GM19467 (cell line): ENCODE measurements around the gene FGFRL1.

ENCODE experiments used
- ATAC-seq: cut with Tn5 transposase; IDR thresholded peaks from one replicate; pipeline ENCODE4 v1.9.1; 2021; ENCODE audit warnings: mild to moderate bottlenecking, moderate library complexity; ENCODE audit not compliant: unreplicated experiment

The FGFRL1 gene, protein sequence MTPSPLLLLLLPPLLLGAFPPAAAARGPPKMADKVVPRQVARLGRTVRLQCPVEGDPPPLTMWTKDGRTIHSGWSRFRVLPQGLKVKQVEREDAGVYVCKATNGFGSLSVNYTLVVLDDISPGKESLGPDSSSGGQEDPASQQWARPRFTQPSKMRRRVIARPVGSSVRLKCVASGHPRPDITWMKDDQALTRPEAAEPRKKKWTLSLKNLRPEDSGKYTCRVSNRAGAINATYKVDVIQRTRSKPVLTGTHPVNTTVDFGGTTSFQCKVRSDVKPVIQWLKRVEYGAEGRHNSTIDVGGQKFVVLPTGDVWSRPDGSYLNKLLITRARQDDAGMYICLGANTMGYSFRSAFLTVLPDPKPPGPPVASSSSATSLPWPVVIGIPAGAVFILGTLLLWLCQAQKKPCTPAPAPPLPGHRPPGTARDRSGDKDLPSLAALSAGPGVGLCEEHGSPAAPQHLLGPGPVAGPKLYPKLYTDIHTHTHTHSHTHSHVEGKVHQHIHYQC

DNA sequence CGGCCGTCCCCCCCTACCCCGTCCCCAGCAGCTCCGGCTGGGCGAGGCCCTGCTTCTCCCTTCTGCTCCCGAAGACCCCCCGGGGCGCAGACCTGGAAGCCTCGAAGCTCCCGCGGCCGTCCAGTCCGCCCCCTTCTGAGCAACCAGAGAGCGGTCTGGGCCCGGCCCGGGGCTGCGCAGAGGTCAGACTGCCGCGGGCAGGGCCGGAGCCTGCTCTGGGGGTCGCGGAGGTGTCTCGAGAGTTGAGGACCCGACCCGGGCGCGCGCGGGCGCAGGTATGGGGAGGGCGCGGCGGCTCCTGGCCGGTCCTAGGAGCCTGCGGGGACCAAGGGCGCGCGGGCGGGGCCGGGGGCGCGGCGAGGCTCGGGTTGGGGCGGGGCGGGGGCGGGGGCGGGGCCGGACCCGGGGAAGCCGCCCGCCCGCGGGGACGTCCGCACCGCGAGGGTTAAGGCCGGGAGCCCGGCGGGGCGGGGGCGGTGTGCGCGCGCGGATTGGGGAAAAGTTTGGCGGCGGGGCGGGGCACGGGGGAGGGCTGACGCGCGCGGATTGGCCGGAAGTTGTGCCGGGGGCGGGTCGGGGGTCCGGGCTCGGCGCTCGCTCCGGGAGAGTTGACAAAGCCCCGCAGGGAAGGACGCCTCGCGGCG lies at the start of gene FGFRL1:
Gene FGFRL1, plus strand, starts transcription at position 605 of the 644 bp plus-strand sequence. CDS start 860 bp downstream, outside the sequence.
- peak; percentile 32 for ATAC-seq

DNA sequence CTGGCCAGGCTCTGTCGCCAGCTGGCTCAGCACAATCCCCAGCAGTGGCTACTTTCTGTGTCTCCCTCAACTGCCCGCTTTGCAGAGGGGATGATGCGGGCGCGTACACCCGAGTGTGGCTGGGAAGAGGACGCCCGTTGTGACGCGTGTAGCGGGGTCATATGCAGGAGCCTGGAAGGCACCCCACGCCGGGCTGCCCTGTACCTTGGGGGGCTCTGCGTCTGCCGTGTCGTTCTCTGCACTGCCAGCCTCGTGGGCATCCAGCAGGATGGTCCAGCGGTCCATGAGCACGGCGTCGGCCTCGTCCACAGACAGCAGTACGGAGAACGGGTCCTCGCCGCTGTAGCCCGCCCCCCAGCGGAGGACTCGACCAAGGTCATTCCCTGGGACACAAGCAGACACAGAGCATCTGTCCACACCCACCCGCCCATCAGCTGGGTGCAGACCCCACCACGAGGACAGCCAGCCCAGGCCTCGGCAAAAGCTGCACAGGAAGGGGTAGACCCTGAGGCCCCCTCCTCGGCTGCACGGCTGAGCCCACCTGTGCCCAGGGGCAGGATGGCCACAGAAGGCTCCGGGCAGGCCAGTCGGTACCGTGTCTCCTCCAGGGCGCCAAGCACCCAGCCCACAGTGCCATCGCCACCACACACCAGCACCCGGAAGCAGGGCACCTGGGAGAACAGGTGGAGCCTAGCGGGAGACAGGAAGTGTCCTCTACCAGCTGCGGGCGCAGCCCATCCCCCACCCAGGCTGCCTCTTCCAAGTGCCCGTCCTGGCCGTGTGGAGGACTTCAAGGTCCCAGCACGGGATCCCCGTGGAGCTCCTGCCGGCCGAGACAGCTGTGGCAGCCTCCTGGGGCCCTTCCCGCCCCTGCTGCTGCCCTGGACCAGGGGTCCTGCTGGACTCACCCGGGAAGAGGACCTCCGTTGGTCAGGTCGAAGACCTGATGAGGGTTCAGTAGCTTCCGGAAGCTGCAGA lies 48.9 kb upstream of the FGFRL1 start:
- no peak for ATAC-seq

DNA sequence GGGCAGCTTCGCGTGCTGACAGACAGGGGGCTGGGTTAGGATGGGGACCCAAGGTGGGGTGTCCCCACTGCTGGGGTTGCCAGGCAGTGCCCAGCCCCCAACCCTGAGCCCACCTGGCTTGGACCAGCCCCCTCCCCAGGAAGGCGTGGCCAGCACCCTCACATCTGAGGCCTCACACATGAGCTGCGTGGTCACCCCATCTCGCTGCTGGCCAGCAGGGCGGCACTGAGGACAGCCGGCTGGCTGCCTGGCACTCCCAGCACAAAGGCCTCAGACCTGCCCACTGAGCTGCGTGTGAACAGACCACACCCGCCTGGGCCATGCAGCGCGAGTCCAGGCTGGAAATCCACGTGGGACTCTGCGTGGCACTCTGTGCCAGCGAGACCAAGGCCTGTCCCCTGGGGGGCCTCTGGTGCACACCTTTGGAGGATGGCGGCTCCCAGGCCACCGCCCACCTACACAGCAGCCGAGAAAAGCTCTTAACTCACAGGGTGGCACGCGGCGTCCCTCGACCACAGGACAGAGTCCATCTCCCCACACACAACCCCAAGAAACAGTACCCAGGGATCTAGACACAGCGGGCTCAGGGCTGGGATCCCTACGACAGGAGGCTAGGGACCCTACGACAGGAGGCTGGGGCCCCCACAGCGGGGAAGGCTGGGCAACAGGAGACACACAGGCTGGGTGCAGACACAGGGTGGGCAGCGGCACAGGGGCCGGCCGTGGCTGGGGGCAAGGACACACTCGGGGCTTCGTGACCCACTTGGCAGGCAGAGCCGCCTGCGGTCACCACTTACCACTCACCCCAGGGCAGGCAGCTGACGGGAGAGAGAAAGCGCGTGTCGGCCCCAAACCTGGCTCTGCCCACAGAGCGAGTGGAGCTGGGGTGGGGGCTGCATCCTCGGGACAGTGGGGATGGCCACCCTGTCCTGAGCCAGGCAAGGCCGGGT lies 47.9 kb upstream of the FGFRL1 start:
- no peak for ATAC-seq

DNA sequence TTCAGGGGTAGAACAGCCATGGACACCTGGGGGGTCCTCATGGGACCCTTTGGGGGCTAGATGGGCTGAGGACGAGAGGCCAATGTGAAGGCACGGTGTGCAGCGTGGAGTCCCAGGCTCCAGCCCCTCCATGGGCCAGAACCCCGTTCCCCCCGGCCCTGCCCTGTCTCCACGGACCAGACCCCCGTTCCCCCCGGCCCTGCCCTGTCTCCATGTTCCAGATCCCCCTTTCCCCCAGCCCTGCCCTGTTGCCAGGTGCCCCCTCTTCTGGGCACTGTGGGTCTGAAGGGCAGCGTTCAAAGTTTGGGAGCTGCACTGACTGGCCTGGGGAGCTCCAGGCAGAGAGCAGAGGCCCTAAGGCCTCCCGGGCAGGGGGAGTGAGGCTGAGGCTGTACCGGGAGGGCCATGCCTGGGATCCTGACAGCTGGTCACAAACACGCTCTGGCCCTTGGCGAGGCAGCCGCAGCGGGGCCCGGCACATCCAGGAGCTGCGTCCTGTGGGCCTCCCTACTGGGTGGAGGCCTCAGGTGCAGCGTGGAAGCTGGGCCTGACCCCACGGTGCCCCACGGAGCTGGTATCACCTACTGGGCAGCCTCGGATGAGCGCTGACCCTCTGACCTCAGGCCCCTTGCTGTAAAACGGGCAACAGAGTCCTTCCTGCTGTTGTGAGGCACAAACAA lies 46.9 kb upstream of the FGFRL1 start:
- no peak for ATAC-seq

DNA sequence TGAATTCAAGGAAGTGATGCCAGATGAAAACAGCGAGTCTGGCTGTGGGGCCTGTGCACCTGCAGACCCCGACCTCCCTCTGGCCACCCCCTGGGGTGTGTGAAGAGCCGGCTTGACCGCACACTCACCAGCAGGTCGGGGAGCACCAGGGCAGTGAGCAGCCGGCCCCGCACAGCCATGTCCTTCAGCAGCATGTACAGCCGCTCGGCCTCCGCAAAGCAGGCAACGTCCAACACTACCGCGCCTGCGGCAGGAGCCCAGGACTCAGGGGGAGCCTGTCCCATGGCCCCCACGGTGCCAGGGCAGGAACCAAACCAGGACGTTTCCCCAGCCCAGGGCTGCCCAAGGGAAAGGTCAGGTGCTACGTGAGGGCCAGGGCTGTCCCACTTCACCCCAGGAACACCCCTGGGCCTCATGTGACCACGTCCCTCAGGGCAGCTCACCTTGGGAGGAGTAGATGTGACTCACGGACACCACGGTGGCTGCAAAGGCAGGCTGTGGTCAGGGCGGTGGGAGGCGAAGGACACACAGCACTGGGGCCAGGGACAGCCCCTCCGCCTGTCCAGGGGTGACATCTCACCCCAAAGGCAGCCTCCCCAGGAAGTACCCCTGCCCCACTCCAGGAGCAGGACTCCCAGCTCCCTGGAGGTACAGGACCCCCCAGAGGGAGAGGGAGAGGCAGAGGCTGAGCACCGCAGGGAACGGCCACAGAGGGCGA lies 46.2 kb upstream of the FGFRL1 start:
- ATAC-seq: no peak

DNA sequence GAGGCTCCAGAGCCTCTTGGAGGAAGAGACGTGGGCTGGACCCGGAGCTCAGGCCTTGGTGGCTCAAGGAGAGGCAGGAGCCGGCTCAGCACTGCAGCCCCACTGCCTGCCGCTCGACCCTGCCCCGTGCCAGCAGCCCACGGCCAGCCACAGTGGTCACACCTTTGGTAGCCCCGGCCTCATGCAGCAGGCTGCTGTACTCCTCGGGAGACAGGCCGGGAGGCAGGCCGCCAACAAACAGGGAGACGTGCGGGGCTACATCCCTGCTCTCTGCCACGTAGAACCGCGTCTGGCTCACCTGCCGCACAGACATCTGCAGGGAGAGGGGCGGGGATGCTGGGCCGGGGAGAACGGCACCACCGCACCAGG lies 45.7 kb upstream of the FGFRL1 start:
- ATAC-seq: no peak

DNA sequence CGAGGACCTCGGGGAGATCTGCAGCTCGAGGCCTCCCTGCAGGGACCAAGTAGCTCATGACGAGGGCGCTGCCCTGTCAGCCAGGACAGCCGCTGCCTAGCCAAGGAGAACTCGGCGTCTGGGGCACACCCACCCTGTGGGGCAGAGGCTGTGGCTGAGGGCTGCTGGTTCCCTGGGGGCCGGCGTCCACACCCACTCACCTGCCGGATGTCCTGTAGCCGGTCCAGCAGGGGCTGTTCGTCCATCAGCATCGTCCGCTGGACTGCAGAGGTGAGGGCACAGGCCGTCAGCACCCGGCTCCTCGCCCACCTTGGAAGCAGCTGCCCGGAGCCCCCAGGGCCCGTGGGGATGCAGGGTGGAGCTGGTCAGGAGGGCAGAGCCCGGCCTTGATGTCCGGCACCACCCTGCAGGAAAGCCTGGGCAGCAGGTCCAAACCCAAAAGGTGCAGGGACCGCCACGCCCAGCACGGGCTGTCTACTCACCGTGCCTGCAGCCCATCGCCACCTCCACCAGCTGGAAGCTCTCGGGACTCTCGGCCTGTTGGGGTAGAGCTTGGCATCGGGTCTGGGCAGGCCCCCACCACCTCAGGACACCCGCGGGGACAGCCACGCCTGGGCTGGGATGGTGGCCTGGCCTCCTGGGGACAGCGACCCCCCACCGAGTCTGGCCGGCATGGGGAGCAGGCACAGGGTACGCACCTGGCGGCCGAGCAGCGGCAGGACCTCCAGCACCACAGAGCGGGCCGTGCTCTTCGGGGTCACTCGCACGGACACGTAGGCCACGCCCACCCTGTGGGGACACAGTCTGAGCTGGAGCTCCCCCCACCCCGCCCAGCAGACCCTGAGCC lies 44.9 kb upstream of the FGFRL1 start:
- no peak for ATAC-seq

DNA sequence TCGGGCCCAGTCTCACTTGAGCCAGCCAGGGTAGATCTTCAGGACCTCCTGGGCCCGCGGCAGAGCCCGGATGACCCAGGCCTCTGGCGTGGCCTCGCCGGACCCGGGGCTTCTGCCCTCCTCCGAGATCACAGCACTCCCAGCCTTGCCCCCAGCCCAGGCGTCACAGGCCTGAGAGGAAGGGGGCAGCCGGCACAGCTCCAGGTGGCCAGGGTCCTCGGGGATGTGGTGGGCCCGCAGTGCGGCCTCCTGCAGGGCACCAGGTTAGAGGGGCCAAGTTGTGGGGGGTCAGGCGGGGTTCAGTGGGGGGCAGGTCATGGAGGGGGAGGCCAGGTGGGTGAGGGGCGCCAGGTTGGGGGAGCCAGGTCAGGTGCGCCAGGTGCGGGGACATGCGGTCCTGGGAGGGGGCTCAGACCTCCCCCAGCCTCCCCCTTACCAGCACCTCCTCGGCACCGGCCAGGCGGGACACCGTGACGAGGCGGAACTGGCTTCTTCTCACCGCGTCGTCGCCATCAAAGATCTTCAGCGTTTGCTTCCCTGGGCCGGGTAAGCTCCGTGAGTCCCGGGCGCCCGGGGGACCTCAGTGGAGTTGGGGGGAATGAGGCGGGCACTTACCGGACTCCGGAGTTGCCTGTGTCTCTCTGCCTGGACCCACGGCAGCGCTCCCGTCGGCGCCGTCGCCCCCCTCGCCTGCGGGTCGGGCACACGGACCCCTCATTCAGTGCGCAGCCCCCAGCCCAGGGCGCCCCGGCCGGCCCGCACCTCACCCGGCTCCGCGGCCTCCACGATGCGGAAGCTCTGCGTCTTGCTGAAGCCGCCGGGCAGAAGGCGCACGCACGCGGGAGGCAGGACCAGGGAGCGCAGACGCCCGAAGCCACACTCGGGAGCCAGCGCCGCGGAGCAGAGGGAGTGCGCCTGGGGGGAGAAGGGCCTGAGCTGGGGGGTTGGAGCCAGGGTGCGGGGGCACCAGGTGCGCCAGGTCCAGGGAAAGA lies 44.0 kb upstream of the FGFRL1 start:
- no peak for ATAC-seq

DNA sequence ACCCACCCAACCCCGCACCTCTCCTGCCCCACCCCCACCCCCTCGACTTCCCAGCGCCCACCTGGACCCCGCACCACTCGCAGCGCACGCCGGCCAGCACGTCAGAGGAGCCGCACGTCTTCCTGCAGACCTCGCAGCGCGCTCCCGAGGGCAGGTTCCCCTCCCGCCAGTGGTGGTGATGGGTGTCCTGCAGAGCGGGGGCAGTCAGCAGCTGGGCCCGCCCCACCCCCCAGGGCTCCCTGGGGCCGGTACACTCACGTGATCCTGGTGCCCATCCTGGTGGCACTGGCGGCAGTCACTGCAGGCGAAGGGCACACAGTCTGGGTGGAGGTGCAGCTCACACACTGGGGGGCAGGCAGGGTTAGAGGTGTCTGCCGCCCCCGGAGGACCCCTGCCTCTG lies 43.2 kb upstream of the FGFRL1 start:
- no peak for ATAC-seq

DNA sequence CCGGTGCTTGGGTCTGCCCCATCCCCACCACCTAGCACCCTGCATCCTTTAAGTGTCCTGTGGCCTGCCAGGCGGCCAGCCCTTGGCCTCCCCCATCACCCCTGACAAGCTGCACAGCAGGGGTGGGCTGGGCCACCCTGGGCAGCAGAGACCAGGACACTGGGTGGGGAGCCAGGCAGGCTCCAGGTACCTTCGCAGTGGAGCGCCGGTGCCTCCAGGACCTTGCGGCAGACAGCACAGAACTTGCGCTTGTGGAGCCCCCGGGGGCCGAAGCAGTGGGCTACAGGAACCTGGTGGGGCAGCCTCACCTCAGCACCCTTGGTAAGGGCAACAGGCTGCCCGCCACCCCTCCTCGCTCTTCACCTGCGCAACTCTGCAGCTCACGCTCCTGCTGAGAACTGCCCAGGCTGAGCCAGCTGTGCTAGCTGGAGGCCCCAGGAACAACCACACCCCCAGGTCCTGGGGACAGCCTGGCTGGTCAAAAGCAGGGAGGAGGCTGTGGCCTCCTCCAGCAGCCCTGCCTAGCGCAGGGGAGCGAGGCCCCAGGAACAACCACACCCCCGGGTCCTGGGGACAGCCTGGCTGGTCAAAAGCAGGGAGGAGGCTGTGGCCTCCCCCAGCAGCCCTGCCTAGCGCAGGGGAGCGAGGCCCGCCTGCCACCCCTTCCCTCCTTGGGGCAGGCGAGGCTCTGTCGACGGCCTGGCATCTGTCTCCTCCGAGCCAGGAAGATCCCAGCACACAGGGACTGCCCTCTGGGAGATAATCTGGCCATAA lies 42.6 kb upstream of the FGFRL1 start:
- ATAC-seq: no peak

DNA sequence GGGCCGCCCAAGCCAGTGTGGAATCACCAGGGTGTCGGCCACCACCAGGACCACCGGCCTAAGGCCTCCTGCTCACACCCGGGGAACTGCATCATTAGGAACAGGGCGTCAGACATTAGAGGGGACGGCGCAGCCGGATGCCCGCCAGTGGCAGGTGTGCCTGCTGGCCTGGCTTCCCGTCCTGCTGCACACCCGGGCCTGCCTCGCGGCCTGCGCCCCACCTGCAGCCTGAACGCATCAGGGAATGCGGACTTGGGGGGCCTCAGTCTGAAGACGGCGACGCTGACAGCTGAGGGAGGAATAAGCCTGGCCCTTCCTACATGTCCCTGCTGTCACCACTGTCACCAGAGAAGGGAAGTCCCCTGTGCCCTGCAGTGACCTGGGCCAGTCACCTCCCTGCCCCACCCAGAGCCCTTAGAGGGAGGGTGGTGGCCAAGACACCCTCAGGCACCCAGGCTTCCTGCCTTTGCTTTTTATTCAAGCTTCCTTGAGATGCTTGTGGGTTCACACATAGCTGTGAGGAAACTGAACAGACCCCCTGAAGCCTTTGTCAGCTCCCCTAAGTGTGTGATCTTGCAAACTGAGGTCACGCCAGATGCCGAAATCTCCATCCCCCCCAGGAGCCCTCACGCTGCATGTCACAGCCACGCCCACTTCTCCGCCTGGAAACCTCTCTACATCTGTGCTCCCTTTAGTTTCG lies 41.2 kb upstream of the FGFRL1 start:
- no peak for ATAC-seq

DNA sequence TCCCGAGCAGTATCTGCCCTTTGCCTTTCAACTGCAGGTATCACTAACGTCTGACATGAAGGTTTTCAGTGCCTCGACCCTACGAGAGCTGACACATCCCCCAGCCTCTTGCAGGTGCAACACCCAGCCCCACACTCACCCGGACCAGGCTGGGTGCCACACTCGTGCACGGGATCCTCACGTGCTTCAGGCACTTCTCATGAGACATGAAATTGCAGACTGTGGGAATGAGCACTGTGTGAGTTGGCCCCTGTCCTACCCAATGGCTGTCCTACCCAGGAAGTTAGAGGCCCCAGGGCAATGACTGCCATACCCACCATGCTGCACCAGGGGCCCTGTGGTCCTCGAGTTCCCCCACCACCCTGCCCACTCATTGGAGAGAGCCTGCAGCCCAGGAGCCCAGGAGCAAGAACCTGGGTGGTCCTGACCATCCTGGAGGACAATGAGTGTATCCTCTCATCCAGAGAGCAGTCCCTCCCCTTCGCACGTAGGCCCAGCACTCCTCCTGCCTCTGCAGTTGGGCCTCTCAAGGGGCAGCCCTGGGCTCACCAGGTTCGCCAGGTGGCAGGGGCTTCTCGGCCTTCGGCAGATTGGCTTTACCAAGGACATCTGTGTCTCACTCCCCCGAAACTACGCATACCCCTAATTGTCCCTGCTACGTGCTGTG lies 40.4 kb upstream of the FGFRL1 start:
- no peak for ATAC-seq

DNA sequence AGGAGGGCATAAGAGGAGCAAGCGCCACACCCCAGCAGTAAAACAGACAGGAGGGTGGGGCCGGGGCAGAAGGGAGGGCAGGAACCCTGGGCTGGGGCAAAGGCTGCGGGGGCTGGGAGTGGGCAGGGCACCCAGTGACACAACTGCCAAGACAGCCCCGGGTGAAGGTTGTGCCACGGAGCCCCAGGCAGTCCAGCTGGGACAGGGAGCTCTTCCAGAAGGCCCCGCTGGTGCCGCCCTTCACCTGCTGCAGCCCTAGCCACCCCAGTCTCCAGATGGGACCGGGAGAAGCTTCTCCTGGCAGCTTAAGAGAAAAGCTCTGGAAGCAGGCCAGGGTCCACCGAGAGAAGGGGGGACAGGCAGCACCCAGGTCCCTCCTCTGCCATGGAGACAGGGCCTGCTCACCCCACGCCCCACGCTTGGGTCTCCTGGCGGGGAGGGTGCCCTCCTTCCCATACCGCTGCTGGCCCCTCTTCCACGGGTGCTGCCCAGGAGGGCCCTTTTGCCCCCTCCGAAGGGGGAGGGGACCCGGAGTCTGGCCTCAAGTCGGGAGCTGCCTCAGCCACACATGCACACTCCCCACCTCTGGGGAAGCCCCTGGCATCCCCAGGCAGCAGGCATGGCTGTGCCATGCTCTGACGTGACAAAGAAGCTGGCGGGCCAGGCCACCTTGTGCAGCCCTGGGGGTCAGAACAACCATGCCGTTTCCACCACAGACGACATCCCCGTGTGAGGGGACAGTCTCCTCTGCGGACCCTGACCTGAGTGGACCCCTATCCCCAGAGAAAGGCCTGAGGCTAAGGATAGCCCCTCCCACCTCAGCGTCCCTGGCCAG lies 39.5 kb upstream of the FGFRL1 start:
- no peak for ATAC-seq
